ENCODE data around the gene GPR107.
A peak's percentile ranks its signal among the peaks of the same experiment; 100 is the strongest.

Gene GPR107

DNA sequence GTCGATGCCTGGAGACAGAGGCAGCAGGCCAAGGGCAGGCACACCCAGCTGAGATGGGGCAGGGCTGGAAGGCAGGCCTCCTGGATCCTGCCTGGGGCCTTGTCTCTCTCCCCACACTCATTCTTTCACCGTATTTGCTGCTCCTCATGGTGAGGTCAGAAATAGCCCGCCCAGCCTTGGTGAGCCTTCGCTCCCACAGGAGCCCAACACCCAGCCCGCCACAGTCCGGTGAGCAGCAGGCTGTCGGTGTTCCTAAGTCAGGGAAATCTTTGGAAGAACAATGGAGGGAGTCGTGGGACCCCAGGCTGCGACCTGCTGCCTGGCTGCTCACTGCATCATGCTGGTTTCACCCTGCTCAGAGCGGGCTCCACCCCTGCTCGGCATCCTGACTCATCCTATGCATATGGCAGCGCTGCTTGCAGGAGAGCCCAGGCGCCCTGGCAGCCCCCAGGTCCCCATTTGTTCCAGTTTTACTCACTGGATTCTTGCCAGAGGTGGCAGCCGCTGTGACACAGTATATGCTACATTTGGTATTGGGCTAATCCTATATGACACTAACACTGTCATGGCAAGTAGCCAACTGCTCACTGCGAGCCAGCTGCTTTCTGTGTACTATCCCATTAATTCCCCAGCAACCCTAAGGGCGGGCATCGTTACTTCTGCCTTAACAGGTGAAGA, 65.3 kb downstream of the GPR107 start:
- peak overlapping the region; percentile 82 for H3K27ac Mint-ChIP-seq
- no peak for DNase-seq
- H3K27me3 Mint-ChIP-seq: no peaks in the 10 kb centered on the region
- no peaks in the 10 kb centered on the region for H3K9me3 Mint-ChIP-seq
- no peak overlapping the region for H3K4me3 Mint-ChIP-seq
- H3K36me3 Mint-ChIP-seq (ENCODE audit: low read depth): peaks cover 77% of the 10 kb centered on the region
- H3K4me1 Mint-ChIP-seq (ENCODE audit: low read depth): peaks cover 13% of the 10 kb centered on the region

DNA sequence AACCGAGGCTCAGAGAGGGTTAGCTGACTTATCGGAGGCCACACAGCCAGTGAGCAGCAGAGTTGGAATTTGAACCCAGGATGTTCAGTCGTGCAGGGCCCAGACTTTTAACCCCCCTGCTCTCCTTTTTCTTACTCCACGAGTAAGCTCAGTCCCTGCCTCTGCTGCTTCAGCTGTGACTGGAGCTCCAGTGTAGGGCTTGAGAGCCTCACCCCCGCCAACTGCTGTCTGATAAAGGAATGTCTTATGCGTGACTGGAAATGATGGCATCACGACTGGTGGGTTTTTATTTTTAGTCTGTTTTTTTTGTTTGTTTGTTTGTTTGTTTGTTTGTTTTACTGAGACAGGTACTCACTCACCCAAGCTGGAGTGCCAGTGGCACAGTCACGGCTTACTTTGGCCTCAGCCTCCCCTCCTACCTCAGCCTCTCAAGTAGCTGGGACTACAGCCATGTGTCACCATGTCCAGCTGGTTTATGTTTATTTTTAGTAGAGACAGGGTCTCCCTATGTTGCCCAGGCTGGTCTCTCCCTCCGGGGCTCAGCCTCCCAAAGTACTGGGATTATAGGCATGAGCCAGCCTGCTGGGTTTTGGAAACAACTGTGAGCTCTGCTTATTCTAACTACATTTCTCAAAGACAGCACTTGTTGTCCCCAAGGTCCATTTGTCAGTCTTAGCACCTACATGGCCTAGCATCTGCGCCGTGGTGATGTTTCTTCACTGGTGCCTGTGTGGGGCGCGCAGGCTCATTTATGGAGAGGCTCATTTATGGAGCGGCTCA, 66.0 kb downstream of the GPR107 start:
- Mint-ChIP-seq H3K36me3 (ENCODE audit: low read depth) (peaks cover 82% of the 10 kb centered on the region), H3K4me1 (ENCODE audit: low read depth) (peaks cover 15% of the 10 kb centered on the region), H3K27ac (peak overlapping the region; percentile 64), H3K27me3 (no peaks in the 10 kb centered on the region), H3K4me3 (no peak overlapping the region), H3K9me3 (no peaks in the 10 kb centered on the region)
- no peak for DNase-seq

- H3K36me3 Mint-ChIP-seq (ENCODE audit: low read depth): peaks cover 82% of the 10 kb centered on the region
- H3K9me3 Mint-ChIP-seq: no peaks in the 10 kb centered on the region
- H3K27ac Mint-ChIP-seq: peak overlapping the region; percentile 50
- H3K4me3 Mint-ChIP-seq: no peak overlapping the region
- H3K27me3 Mint-ChIP-seq: no peaks in the 10 kb centered on the region
- H3K4me1 Mint-ChIP-seq (ENCODE audit: low read depth): peaks cover 15% of the 10 kb centered on the region
- DNase-seq: no peak
Measured at GRCh38 chr9:130120299-130120587, 66.5 kb downstream of the GPR107 start.

- no peaks in the 10 kb centered on the region for H3K27me3 Mint-ChIP-seq
- H3K27ac Mint-ChIP-seq: no peak overlapping the region
- H3K36me3 Mint-ChIP-seq (ENCODE audit: low read depth): peaks cover 83% of the 10 kb centered on the region
Measured at GRCh38 chr9:130120832-130121231, 67.1 kb downstream of the GPR107 start.

DNA sequence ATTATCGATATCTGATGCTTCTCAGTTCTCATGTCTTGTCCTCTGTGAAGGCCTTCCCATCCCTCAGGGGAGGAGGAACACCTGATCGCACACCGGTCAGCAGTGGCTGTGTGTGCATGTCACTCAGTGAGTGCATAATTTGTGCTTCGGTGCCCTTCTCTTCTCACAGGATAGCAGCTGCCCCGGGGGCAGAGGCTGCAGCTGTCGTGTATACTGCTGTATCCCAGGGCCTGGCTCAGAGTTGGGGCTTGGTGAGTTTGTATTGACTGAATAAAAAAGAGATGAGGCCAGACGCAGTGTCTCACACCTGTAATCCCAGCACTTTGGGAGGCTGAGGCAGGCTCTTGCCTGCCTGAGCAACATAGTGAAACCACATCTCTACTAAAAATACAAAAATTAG, 68.8 kb downstream of the GPR107 start:
- peaks cover 79% of the 10 kb centered on the region for H3K36me3 Mint-ChIP-seq (ENCODE audit: low read depth)
- no peaks in the 10 kb centered on the region for H3K9me3 Mint-ChIP-seq
- H3K27me3 Mint-ChIP-seq: no peaks in the 10 kb centered on the region
- peaks cover 27% of the 10 kb centered on the region for H3K4me1 Mint-ChIP-seq (ENCODE audit: low read depth)
- no peak overlapping the region for H3K4me3 Mint-ChIP-seq
- H3K27ac Mint-ChIP-seq: no peak overlapping the region
- no peak for DNase-seq

More at GRCh38 chr9:130120832-130121231, 67.1 kb downstream of the GPR107 start:
- H3K4me1 Mint-ChIP-seq (ENCODE audit: low read depth): peaks cover 15% of the 10 kb centered on the region
- no peak overlapping the region for H3K4me3 Mint-ChIP-seq
- H3K9me3 Mint-ChIP-seq: no peaks in the 10 kb centered on the region
- DNase-seq: no peak

DNA sequence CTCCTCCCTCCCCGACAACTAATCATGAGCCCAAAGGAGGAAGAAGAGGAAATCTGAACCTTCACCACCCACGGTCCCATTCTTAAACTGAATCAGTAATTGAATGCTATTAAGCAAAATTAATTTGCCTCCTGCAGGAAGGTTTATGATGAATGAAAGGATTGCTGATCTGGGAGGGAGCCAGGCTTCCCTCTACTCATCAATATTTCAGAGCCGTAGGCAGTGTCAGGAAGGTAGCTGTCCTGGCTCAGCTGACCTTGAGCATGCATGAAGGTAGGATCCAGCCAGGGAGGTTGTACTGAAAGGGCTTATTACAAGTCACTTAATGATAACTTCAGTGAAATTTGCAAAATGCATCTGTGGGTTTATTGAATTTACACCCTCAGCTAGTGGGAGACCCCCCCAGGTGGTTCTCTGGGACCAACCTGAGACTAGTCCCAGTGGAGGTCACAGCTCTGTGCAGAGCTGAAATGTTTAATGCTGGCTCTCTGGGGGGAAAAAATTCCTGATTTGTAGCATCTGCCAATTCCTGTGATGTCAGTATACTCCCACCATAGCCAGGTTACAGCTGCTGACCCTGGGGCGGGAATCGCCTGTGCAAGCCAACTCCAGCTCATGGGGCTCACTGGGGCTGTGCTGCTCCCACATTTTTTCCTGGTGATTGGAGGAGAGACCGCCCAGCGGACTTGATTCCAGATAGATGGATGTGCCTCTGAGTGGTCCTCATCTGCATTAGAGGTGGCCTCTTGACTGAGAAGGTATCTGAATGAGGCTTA, 70.6 kb downstream of the GPR107 start:
- H3K4me3 Mint-ChIP-seq: no peak overlapping the region
- peaks cover 79% of the 10 kb centered on the region for H3K36me3 Mint-ChIP-seq (ENCODE audit: low read depth)
- DNase-seq: no peak
- peaks cover 33% of the 10 kb centered on the region for H3K4me1 Mint-ChIP-seq (ENCODE audit: low read depth)
- no peaks in the 10 kb centered on the region for H3K9me3 Mint-ChIP-seq
- H3K27me3 Mint-ChIP-seq: no peaks in the 10 kb centered on the region
- H3K27ac Mint-ChIP-seq: no peak overlapping the region

DNA sequence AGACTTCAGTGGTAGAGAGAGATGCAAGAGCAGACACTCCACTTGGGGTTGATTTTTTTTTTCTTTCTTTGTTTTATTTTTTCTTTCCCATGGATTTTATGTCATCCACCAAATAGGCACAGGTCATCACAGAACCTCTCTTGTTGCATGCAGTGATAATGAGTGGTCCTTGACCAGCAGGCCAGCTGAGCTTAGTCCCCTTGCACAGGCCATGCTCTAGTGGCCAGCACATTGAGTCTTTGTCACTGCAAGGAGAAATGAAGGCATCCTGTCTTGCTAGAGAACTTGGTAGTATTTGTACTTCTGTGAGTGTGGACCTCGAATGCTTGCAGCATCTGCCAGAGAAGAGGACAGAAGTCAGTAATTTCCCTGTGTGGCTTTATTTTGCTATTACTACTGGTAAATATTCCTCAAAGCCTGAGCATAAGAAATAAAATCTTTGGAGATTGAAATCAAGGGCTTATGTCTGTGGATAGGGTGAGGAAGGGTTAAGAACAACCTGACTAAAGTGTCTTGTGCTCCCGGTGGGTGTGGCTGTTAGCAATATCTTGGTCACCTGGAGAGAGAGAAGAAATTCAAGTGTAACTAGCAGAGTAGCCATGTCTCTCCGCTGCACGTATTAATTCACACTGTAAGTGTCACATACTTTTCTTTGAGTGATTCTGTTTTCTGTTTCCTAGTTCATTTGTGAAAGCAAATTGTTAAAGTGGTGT, 73.2 kb downstream of the GPR107 start:
- H3K27me3 Mint-ChIP-seq: no peaks in the 10 kb centered on the region
- H3K4me1 Mint-ChIP-seq (ENCODE audit: low read depth): peaks cover 57% of the 10 kb centered on the region
- no peak for DNase-seq
- no peak overlapping the region for H3K4me3 Mint-ChIP-seq
- peaks cover 79% of the 10 kb centered on the region for H3K36me3 Mint-ChIP-seq (ENCODE audit: low read depth)
- H3K9me3 Mint-ChIP-seq: no peaks in the 10 kb centered on the region
- peak overlapping the region; percentile 47 for H3K27ac Mint-ChIP-seq

GRCh38 chr9:130128251-130128650, 74.5 kb downstream of the GPR107 start:
- Mint-ChIP-seq H3K9me3 (no peaks in the 10 kb centered on the region), H3K27ac (peak overlapping the region; percentile 98), H3K4me1 (ENCODE audit: low read depth) (peaks cover 62% of the 10 kb centered on the region), H3K4me3 (peak overlapping the region; percentile 79), H3K27me3 (no peaks in the 10 kb centered on the region), H3K36me3 (ENCODE audit: low read depth) (peaks cover 77% of the 10 kb centered on the region)
- peak; percentile 73 for DNase-seq

DNA sequence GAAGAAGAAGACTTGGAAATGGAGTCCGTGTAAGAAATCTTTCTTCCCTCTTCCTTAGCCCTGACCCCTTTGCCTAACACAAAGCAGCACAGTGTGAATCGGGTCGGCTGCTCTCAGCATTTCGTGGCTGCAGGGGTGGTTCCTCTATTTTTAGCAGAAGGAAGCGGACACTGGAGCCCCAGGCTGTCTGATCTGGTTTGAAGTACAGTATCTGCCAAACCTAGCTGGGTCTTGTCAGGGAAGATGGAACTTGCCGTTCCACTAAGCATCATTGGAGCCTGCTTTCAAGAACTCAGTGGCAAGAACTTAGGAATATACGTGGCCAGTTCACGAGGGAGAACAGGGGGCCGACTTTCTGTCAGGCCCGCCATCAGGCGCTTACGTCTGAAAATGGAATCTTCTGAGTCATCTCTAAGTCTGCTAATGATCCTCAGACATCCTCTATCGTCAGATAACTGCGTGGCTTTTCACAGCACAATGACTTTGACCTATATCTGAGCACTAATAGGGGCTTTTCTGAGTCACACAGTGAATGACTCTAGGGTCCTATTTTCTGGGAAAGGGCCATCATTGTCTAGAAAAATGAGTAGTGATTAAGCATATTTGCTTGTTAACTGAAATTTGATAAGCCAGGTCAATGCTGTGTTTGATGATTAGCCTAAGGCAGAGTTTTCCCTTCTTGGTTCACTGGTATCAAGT, 75.2 kb downstream of the GPR107 start:
- H3K9me3 Mint-ChIP-seq: no peaks in the 10 kb centered on the region
- DNase-seq: peak; percentile 77
- peak overlapping the region; percentile 79 for H3K4me3 Mint-ChIP-seq
- peaks cover 62% of the 10 kb centered on the region for H3K4me1 Mint-ChIP-seq (ENCODE audit: low read depth)
- H3K36me3 Mint-ChIP-seq (ENCODE audit: low read depth): peaks cover 81% of the 10 kb centered on the region
- H3K27me3 Mint-ChIP-seq: no peaks in the 10 kb centered on the region
- peak overlapping the region; percentile 98 for H3K27ac Mint-ChIP-seq

- H3K36me3 Mint-ChIP-seq (ENCODE audit: low read depth): peaks cover 81% of the 10 kb centered on the region
Measured at GRCh38 chr9:130129432-130130061, 75.8 kb downstream of the GPR107 start.

DNA sequence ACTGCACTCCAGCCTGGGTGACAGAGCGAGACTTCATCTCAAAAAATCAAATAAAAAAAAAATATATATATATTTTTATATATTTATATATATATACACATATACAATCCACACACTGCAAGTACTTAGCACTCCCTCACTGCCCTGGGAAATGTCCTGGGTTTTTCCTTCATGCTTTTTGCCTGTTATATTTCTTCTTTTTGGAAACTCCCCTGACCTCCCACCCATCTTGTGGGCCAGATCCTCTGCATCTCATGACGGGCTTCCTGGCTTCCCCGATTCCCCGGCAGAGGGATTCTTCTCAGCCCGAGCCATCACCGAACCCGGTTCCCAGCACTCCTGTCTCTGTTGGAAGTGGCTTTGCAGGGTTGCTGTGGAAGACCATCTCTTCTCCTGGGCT, 79.0 kb downstream of the GPR107 start:
- peaks cover 66% of the 10 kb centered on the region for H3K4me1 Mint-ChIP-seq (ENCODE audit: low read depth)
- H3K36me3 Mint-ChIP-seq (ENCODE audit: low read depth): peaks cover 90% of the 10 kb centered on the region
- no peaks in the 10 kb centered on the region for H3K27me3 Mint-ChIP-seq
- no peak overlapping the region for H3K4me3 Mint-ChIP-seq
- H3K9me3 Mint-ChIP-seq: no peaks in the 10 kb centered on the region
- H3K27ac Mint-ChIP-seq: peak overlapping the region; percentile 76
- DNase-seq: no peak

More at GRCh38 chr9:130129432-130130061, 75.8 kb downstream of the GPR107 start:
- no peaks in the 10 kb centered on the region for H3K27me3 Mint-ChIP-seq
- peak overlapping the region; percentile 79 for H3K4me3 Mint-ChIP-seq
- H3K9me3 Mint-ChIP-seq: no peaks in the 10 kb centered on the region
- H3K27ac Mint-ChIP-seq: peak overlapping the region; percentile 98
- peak; percentile 72 for DNase-seq
- H3K4me1 Mint-ChIP-seq (ENCODE audit: low read depth): peaks cover 59% of the 10 kb centered on the region

DNA sequence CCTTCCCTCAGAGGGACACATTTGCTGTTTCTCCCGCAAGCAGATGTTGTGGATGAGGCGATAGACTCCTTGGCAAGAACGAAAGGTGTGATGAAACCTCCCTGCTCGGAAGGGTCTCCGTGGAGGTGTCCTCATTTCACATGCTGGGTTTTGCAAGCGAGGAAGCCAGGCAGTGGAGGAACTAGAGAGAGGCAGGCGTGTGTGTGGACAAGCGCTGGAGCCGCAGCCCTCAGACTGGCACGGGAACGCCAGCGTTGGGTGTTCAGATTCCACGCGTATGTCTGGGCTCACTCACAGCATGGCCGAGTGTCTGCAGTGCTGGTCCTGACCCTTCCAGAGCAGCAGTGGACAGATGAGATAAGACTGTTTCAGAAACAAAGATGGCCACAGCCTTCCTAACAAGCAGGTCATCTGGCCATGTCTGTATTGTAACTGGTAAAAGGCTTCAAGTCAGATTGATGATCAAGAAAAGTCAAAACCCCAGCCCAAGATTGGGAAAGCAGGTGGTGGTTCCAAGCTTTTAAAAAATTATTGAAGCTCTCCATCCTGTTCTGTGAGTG, 83.5 kb downstream of the GPR107 start:
- H3K27ac Mint-ChIP-seq: no peak overlapping the region

DNA sequence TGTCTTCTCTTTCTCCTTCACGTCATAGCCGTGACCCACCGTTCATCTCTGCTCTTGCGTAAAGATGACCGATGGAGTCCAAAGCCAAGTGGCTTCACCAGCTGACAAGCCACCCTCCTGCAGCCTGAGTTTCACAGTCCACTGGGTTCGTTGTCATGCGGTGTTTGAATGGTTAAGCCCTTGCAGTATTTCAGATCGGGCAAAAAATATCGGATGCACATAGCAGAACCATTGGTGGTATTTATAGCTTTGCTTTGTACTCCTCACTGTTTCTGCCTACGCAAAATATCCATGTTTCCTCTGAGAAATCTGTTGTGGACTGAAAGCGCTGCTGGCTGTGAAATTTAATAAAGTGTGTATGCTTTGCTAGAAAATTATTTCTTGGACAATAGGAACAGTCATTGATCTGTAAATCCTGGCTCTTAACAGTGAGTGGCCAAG, 84.0 kb downstream of the GPR107 start:
- no peaks in the 10 kb centered on the region for H3K27me3 Mint-ChIP-seq
- H3K4me3 Mint-ChIP-seq: no peak overlapping the region

More for the DNA sequence above, 83.5 kb downstream of the GPR107 start:
- H3K27me3 Mint-ChIP-seq: no peaks in the 10 kb centered on the region
- H3K4me1 Mint-ChIP-seq (ENCODE audit: low read depth): peaks cover 67% of the 10 kb centered on the region
- H3K4me3 Mint-ChIP-seq: no peak overlapping the region
- peaks cover 59% of the 10 kb centered on the region for H3K36me3 Mint-ChIP-seq (ENCODE audit: low read depth)
- no peak for DNase-seq
- H3K9me3 Mint-ChIP-seq: no peaks in the 10 kb centered on the region

More for the DNA sequence above, 84.0 kb downstream of the GPR107 start:
- peaks cover 69% of the 10 kb centered on the region for H3K4me1 Mint-ChIP-seq (ENCODE audit: low read depth)
- DNase-seq: no peak
- H3K27ac Mint-ChIP-seq: peak overlapping the region; percentile 72
- H3K9me3 Mint-ChIP-seq: no peaks in the 10 kb centered on the region
- H3K36me3 Mint-ChIP-seq (ENCODE audit: low read depth): peaks cover 58% of the 10 kb centered on the region

Measured in activated T-cell treated with anti-CD3 and anti-CD28 coated beads, Interleukin-2, amount 50 U/mL, for 24 hours (primary cell).